ENCODE results near the gene GET4. TPM values are rescaled to one million over a fixed set of nuclear protein-coding genes. Genes with fewer than 3 reads are reported as not detected.

The GET4 gene
- total RNA-seq, 1 experiment from 2014 or later: 44.8 TPM

DNA sequence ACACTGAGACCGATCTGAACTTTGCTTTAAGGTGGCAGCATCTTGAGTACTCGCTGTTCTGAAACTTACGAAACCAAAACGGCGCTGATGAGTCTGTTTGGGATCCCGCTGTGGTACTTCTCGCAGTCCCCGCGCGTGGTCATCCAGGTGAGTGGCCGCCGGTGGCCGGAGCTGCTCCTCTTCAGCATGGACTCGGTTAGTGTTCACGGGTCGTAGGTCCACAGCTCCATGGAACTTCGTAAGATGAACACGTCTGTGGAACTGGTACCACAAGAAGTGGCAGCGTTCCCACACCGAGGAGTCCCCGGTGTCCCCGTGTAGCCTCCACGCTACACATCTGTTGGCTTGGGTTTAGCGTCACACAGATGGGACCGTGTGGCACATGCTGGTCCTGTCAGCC is 10.4 kb upstream of the GET4 start:
- DNase-seq (ENCODE audit: low read depth, low spot score) (no peak), ATAC-seq (no peak)
- TF ChIP-seq EZH2phosphoT487 (IDR thresholded peaks at IDR 0.05; ENCODE audit: borderline replicate concordance) (no peak), SIN3A (IDR thresholded peaks at IDR 0.05; ENCODE audit: low read depth) (no peak), ELF1 (IDR thresholded peaks at IDR 0.05; ENCODE audit: borderline replicate concordance, low read depth) (no peak), POLR2A (IDR thresholded peaks at IDR 0.05; ENCODE audit: borderline replicate concordance, extremely low read depth, insufficient read depth, insufficient read length) (no peak), ZFX (IDR thresholded peaks at IDR 0.05) (no peak), YY1 (IDR thresholded peaks at IDR 0.05; ENCODE audit: extremely low read depth, insufficient replicate concordance, low read depth, low read length) (no peak), FOSL1 (IDR thresholded peaks at IDR 0.05; ENCODE audit: low read depth) (no peak), ZNF274 (IDR thresholded peaks at IDR 0.05; ENCODE audit: low read depth, low read length) (no peak), EZH2 (IDR thresholded peaks at IDR 0.05) (no peak), SP1 (IDR thresholded peaks at IDR 0.05; ENCODE audit: low read depth) (no peak), JUND (IDR thresholded peaks at IDR 0.05) (no peak), CEBPB (IDR thresholded peaks at IDR 0.05; ENCODE audit: low read depth) (no peak)
- TF ChIP-seq, protein P1, sequence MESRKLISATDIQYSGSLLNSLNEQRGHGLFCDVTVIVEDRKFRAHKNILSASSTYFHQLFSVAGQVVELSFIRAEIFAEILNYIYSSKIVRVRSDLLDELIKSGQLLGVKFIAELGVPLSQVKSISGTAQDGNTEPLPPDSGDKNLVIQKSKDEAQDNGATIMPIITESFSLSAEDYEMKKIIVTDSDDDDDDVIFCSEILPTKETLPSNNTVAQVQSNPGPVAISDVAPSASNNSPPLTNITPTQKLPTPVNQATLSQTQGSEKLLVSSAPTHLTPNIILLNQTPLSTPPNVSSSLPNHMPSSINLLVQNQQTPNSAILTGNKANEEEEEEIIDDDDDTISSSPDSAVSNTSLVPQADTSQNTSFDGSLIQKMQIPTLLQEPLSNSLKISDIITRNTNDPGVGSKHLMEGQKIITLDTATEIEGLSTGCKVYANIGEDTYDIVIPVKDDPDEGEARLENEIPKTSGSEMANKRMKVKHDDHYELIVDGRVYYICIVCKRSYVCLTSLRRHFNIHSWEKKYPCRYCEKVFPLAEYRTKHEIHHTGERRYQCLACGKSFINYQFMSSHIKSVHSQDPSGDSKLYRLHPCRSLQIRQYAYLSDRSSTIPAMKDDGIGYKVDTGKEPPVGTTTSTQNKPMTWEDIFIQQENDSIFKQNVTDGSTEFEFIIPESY (IDR thresholded peaks at IDR 0.05; ENCODE audit: extremely low read depth, insufficient replicate concordance, low read length): no peak
- TF ChIP-seq, protein P2, sequence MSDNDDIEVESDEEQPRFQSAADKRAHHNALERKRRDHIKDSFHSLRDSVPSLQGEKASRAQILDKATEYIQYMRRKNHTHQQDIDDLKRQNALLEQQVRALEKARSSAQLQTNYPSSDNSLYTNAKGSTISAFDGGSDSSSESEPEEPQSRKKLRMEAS (IDR thresholded peaks at IDR 0.05): no peak
- TF ChIP-seq, protein P3, sequence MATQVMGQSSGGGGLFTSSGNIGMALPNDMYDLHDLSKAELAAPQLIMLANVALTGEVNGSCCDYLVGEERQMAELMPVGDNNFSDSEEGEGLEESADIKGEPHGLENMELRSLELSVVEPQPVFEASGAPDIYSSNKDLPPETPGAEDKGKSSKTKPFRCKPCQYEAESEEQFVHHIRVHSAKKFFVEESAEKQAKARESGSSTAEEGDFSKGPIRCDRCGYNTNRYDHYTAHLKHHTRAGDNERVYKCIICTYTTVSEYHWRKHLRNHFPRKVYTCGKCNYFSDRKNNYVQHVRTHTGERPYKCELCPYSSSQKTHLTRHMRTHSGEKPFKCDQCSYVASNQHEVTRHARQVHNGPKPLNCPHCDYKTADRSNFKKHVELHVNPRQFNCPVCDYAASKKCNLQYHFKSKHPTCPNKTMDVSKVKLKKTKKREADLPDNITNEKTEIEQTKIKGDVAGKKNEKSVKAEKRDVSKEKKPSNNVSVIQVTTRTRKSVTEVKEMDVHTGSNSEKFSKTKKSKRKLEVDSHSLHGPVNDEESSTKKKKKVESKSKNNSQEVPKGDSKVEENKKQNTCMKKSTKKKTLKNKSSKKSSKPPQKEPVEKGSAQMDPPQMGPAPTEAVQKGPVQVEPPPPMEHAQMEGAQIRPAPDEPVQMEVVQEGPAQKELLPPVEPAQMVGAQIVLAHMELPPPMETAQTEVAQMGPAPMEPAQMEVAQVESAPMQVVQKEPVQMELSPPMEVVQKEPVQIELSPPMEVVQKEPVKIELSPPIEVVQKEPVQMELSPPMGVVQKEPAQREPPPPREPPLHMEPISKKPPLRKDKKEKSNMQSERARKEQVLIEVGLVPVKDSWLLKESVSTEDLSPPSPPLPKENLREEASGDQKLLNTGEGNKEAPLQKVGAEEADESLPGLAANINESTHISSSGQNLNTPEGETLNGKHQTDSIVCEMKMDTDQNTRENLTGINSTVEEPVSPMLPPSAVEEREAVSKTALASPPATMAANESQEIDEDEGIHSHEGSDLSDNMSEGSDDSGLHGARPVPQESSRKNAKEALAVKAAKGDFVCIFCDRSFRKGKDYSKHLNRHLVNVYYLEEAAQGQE (IDR thresholded peaks at IDR 0.05; ENCODE audit: low read depth): no peak
- TF ChIP-seq, protein P4, sequence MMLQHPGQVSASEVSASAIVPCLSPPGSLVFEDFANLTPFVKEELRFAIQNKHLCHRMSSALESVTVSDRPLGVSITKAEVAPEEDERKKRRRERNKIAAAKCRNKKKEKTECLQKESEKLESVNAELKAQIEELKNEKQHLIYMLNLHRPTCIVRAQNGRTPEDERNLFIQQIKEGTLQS (IDR thresholded peaks at IDR 0.05): no peak
- Histone ChIP-seq H2AFZ (ENCODE audit: low read depth, low read length, poor library complexity, severe bottlenecking) (no peak overlapping the region), H4K20me1 (ENCODE audit: insufficient read depth) (no peaks in the 10 kb centered on the region), H3K27me3 (ENCODE audit: insufficient read depth, low read length) (no peaks in the 10 kb centered on the region), H3K9me2 (ENCODE audit: insufficient read depth) (no peaks in the 10 kb centered on the region), H3K4me3 (replicated peaks in 1 of 2; ENCODE audit: low read depth in 1 of 2, low read length in 2 of 2) (no peak overlapping the region), H3K27ac (ENCODE audit: low read depth, low read length) (no peak overlapping the region), H3K36me3 (ENCODE audit: control insufficient read depth in 1 of 2, insufficient read depth in 2 of 2, low read length in 2 of 2) (peaks cover 32 to 45% of the 10 kb centered on the region in 2 experiments), H3K79me2 (ENCODE audit: insufficient read depth, low read length) (peaks cover 12% of the 10 kb centered on the region; the same call in 1 of the 2 replicates), H3K9me3 (ENCODE audit: control insufficient read depth in 1 of 2, insufficient read depth in 1 of 2, low read depth in 1 of 2, low read length in 2 of 2) (no peaks in the 10 kb centered on the region), H3K4me1 (ENCODE audit: control insufficient read depth in 1 of 2, insufficient read depth in 2 of 2, low read length in 2 of 2) (peaks cover 0 to 4% of the 10 kb centered on the region in 2 experiments; a peak in 1 of 4 replicates), H3K9ac (ENCODE audit: low read length) (no peak overlapping the region), H3K4me2 (ENCODE audit: low read length) (no peak overlapping the region)
- POLR2A ChIA-PET: no interaction called here
- CTCF ChIA-PET: no interaction called here
- intact Hi-C loops (cut with micrococcal nuclease): no loop called here
- RAD21 ChIA-PET (ENCODE audit: low non-redundant PET in 1 of 2, low total read pairs in 2 of 2, uncharacterized antibody in 2 of 2, unreplicated experiment in 2 of 2): no interaction called here
- no TSS peak for BruUV-seq (replicated peaks)
